GM18861 (cell line): ENCODE measurements around the gene PRSS21.

Experiments used
- ATAC-seq: cut with Tn5 transposase; IDR thresholded peaks from one replicate; pipeline ENCODE4 v1.9.1; 2021; ENCODE audit not compliant: unreplicated experiment

The PRSS21 gene

DNA sequence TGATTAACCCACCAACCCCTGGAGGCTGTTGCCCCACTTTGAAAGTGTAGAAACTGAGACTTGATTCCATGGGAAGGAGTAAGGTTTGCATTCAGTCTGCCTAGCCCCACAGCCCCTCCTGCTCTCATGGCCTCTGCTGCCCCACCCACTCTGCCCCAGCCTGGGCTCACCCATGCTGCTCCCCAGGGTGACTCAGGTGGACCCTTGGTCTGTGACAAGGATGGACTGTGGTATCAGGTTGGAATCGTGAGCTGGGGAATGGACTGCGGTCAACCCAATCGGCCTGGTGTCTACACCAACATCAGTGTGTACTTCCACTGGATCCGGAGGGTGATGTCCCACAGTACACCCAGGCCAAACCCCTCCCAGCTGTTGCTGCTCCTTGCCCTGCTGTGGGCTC, 12.3 kb upstream of the PRSS21 start:
- ATAC-seq: no peak

DNA sequence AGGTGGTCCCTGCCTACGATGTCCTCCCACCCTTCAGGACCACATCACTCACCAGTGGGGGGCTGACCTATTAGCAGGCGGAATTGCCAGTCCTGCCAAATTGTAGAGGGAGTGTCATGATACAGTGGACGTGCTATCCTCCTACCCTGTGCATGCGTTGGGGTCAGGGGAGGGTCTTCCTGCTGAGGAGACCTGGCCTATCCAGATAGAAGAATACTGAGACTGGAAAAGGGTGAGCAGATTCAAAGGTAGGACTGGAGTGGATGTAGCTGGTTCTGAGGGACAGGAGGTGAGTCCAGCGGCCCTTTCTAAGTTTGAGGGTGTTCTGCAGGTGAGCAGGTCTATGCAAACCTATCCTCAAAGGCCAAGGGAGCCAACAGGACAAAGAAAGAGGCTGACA, 10.8 kb upstream of the PRSS21 start:
- no peak for ATAC-seq

DNA sequence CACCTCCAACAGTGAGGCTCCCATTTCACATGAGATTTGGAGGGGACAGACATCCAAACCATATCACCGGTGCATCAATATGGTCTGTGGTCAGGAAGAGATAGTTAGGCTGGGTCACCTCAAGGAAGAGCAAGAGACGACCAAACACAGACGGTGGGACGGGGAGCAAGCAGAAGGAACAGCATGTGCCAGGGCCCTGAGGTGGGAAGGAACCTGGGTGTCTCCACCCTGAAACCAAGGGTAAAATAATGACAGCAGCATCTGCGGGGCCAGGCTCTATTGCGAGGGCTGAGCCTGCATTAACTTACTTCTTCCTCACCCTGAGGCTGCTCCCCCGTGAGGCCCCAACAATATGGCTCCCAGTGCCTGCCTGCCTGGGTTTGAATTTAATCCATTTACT, 8.9 kb upstream of the PRSS21 start:
- no peak for ATAC-seq

DNA sequence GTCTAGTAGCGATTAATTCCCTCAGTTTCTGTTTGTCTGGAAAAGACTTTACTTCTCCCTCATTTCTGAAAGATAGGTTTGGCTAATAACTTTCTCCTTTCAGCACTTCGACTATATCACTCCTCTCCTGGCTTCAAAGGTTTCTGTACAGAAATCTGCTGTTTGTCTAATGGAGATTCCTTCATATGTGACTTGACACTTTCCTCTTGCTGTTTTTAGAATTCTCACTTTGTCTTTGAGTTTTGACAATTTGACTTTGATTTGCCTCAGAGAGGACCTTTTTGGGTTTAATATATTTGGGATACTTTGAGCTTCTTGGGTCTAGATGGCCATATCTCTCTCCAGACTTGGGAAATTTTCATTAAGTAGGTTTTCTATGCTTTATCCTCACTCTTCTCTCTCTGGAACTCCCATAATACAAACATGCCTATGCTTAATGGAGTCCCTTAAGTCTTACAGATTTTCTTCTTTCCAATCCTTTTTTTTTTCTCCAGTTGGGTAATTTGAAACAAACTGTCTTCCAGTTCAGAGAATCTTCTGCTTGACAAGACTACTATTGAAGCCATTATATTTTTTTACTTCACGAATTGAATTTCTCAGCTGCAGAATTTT, 7.8 kb upstream of the PRSS21 start:
- ATAC-seq: no peak

DNA sequence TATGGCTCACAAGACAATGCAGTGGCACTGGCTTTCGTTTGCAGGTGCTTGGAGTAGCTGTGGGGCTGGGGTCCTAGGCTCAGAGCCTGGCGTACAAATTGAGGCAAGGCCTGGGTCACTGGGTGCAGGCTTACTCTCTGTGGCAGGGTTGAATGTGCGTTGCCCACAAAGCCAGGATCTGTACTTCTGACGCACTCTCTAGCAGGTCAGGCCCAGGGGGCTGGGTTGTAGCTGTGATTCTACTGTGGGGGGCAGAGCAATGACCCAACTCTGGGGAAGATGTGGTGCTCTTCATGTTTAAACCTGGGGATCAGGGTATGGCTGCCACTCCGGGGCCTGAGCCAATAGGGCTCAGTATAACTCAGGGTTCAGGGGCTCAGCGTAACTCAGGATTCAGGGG, 6.4 kb upstream of the PRSS21 start:
- no peak for ATAC-seq

DNA sequence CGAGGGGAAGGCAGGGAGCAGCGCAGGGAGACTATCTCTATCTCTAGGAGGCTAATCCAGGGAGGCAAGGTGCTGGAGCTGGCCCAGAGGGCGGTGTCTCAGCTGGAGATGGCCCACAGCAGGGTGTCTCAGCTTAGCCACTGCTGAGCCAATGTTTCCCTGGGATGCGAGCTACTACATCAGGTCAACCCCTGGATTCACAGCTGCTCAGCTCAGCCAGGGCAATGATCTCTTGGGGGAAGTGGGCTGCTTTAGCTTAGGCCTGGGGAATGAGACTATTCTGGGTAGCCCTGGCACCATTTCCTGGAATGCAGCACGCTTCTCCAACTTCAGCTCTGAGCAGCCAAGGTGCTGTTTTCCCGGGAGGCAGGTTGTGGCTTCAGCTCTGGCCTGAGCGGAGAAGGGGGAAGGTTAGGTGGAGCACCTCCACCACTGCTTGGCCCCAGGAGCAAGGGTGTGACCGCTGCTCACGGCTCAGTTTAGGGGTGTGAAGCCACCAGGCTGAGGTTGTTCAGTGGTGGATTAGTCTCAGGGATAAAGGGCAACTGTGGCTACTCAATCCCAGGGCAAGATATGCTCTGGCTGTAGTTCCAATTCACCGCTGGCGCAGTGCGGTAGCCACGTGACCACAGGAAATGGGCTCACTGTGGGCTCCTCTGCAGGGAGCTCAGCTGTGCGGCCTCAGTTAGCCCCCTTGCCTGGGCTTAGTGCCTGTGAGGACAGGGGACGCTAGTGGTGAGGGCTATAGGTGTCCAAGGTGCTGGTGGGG, 5.2 kb upstream of the PRSS21 start:
- no peak for ATAC-seq

DNA sequence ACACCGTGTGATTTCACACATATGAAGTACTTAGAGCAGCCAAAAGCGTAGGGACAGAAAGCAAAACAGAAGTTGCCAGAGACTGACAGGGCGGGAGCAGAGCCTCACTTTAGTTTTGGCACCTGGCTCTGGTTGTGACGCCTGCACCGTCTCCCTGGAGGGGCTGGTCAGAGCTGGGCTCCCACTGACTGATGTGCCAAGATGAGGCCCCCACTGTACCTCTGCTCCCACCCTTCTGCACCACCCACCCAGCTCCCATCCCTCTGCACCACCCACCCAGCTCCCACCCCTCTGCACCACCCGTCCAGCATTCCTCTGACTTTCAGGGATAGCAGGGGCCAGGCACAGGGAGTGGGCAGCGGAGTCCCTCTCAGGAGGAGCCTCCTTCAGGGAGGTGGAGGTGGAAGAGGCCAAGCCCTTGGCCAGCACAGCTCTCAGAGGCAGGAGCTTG, 3.2 kb upstream of the PRSS21 start:
- ATAC-seq: no peak

DNA sequence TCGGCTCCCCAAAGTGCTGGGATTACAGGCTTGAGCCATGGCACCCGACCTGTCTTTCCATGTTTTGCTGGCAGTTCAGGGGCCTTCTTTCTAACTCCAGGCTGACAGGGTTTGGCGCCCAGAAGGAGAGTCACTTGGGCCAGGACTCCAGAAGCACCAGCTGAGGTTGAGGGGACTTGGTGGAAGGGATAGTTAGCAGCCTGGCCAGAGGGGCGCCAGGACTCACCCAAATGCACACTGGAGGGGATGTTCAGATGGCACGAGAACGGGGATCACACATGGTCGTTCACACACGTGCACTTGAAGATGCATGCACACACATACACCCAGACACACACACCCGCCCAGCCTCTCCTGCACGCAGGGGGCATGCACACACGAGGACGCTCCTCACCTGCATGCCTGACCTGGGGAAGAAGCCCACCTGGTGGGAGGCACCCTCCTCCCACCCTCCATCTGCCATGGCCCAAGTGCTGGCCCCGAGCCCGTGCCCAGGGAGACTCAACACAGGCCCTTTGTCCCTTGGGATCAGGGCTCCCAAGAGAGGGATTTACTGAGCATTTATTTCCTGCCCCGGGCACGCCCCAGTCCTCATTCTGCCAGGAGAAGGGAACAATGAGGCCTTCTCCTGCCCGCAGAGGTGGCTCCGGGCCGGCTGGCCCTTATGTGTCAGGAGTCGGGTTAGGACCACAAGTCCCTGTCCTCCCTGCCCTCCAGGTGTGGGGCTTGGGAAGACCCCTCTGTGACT, 2.3 kb upstream of the PRSS21 start:
- ATAC-seq: no peak

DNA sequence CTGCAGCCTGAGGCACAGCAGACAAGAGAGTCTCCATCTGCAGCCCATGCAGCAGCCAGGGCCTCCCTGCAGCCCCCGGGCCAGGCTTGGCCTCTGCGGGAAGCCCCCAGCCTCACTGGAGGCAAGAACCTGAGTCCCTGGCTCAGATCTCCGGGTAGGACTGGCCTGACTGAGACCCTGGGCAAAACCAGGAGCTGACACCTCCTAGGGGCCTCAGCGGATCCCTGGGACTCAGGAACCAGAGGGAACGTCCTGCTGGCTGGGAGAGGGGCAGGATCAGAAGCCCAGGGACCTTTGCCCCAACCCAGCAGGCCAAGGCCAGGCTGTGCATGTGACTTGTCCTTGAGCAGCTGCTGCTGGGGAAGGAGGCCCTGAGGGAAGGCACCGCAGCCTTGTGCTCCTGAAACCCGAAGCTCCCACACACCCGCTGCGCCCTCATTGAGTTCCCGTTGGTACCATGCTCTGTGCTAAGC, 1.7 kb upstream of the PRSS21 start:
- ATAC-seq: no peak

DNA sequence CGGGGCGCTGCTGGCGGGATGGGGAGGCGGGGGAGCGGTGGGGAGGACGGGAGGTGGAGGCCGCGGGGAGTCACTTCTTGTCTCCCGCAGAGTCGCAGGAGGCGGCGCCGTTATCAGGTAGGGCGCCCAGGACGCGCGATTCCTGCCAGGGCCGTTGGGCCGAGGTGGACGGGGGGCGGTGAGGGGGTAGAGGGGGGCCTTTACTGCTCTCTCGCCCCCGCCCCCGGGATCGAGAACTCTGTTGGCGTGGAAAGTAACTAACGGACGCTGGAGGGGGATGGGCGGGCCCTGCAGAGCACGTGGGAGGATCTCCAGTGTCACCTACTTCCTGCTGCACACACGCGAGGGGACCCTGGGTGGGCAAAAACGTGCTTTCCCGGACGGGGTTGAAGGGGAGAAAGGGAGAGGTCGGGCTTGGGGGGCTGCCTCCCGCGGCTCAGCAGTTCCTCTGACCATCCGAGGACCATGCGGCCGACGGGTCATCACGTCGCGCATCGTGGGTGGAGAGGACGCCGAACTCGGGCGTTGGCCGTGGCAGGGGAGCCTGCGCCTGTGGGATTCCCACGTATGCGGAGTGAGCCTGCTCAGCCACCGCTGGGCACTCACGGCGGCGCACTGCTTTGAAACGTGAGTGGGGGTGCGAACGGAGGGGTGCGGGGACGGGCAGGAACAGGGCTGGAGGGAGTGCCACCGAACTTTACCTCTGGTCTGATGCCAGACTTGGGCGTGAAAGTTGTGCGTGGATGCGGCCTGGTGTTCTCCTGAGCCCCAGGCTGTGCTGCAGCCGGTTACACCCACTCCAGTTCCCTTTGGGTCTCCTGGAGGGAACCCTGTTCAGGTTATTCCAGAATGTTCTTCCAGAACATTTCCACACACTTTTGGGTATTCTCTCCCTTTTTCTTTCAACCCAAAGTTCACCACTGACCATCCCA, 569 bp downstream of the PRSS21 start:
- ATAC-seq: no peak

DNA sequence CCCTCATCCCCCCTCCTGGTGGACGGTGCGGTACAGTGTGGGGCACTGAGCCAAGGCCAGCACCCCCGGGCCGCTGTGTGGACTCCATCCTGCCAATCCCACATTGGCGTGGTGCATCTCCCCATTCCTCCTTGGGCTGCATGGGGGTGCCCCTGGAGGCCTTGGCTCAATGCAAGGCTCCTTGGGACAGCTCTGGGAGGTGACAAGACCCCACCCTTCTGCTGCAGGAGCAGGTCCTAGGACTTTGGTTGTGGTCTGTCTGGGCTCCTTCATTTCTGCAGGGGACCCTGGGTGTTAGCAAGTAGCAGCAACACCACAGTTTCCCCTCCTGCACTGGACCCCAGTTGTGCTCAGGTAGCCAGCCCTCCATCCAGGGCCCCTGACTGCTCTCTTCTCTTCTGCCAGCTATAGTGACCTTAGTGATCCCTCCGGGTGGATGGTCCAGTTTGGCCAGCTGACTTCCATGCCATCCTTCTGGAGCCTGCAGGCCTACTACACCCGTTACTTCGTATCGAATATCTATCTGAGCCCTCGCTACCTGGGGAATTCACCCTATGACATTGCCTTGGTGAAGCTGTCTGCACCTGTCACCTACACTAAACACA, 1.3 kb downstream of the PRSS21 start:
- ATAC-seq: no peak

DNA sequence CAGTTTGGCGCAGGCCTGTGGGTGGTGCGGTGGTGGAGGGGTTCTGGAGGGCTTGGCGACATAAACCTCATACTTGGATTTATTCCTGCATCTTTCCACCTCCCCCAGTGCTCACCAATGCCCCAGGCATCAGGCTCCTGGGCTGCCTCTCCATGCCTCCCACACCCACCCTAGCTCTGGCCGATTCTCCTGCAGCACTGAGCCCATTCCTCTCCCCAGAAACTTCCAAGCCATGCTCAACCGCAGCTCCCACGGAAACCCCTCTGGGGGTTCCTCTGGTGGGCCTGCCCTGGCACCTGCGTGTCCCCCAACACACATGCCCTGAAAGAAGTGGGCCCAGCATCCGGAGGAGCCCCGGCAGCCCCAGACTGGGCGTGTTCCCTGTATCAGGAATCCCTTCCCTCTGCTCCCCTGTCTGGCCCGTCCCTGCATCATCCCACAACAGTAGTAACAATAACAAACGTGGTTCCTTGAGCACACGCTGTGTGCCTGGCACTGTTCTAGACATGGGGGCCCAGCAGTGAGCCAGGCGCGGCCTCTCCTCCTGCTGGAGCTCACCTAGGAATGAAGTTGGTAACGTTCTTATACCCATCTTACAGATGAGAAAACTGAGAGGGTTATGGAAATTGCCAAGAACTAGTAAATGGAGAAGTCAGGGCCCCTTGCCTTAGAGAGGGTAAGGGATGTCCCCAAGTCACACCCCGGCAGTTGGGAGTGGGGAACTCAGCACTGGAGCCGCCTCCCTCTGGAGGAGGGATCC, 2.3 kb downstream of the PRSS21 start:
- ATAC-seq: no peak

DNA sequence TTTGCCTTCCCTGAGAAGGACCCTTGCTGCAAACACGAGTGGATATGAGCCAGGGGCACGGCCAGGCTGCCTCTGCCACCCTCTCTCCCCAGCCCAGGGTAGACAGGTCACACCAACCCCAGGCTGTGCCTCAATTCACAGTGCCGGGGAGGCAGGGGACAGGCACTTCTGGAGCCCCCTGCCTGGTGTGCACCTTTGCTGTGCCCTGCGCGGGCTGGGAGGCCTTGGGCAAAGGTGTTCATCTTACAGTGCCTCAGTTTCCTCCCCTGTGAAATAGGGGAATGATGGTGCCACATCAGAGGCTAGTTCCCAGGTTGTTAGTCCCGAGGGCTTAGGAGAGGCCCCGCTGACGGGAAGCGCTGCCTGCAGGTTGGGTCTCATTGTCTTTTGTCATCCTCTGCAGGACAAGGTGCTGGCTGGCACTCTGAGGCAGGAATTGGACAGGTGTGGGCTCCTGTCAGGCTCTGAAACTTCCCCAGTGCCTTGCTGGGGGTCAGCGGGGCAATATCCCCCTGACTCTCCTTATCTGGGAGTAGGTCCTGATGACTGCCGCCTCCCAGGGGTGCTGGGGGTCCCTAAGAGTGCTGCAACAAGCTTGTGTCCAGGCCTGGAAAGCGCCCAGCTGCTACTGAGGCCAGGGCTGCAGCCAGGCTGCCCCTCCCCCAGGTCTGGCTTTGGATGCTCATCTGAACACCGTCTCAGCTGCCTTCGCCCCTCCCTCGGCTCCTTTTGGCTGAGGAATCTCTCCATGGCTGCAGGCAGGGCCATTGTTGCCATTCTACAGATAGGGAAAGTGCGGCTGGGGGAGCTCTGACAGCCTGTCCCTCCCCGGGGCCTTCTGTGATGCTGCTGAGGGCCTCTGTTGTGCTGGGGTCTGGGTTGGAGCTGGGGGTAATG, 3.1 kb downstream of the PRSS21 start:
- no peak for ATAC-seq

DNA sequence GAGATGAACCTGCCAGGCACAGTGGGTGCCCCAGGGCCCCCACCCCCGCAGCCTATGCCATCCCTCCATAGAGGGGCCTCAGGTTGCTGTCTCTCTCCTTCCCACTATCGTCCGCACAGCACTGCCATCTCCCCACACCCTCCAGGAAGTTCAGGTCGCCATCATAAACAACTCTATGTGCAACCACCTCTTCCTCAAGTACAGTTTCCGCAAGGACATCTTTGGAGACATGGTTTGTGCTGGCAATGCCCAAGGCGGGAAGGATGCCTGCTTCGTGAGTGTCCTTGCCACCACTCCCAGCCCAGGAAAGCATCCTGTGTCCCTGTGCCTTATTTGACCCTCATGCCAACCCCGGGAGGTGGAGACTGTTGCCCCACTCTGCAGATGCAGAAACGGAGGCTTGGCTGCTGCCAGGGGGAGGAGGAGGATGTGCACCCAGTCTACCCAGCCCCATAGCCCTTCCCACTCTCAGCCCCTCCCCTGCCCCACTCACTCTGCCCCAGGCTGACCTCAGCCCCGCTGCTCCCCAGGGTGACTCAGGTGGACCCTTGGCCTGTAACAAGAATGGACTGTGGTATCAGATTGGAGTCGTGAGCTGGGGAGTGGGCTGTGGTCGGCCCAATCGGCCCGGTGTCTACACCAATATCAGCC, 3.9 kb downstream of the PRSS21 start:
- ATAC-seq: no peak

DNA sequence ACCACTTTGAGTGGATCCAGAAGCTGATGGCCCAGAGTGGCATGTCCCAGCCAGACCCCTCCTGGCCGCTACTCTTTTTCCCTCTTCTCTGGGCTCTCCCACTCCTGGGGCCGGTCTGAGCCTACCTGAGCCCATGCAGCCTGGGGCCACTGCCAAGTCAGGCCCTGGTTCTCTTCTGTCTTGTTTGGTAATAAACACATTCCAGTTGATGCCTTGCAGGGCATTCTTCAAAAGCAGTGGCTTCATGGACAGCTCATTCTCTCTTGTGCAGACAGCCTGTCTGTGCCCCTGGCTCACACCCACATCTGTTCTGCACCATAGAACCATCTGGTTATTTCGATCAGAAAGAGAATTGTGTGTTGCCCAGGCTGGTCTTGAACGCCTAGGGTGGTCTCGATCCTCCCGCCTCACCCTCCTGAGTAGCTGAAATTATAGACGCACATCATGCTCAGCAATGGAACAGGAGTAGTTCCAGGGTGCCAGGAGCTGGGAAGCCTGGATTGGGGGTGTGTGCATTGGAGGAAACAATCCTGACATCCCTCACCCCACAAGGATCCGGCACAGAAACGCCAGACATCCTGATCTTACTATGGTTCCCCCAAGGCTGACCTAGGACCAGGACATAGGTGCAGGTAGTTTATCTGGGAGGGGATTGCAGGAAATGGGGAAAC, 4.6 kb downstream of the PRSS21 start:
- ATAC-seq: no peak

DNA sequence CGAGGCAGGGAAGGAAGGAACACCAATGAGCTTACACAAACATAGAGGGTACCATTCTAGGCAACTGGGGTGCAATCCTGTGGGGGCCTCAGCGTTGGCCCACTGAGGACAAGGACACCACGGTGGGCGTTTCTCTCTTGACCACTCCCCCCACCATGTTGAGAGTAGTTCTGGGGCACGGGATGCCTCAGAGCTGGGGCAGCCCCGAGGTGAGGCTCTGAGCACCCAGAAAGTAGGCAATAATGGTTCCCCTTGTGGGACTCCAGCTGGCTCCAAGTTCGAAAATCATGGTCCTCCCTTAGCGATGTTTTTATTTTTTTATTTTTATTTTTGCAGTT, 5.1 kb downstream of the PRSS21 start:
- ATAC-seq: no peak

DNA sequence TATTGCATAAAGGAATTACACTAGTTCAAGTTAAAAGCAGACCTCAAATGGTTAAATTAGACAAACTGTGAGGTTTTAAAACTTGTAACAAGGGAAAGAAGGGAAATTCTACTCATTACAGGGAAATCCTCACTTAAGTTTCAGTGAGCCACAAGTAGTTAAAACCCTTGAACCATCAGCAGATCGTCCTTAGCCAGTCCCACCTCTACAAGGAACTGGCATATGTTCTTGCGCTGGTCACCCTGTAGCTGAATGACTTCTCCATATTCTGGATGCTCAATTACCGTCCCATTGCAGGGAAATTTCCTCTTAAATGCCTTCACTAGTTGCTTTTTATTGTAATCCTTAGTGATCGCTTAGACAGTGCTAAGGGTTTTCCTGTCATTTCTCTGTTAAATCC, 5.5 kb downstream of the PRSS21 start:
- ATAC-seq: no peak

DNA sequence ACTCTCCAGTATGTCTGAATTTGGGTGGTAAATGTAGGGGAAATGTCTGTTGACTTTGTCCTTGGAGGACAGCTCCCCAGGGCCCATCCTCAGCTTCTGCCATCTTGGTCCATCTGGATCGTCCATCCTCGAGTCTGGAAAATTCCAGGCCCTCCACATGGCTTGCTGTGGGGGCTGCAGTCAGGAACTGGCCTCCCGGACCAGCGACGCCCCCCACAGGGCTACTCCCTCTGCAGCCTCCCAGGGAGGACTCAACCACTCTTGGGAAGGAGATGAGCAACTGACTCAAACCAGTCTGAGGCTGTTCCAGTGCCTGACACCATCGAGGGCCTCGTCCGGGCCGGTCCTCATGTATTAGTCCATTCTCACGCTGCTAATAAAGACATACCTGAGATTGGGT, 7.6 kb downstream of the PRSS21 start:
- ATAC-seq: no peak
